Measurements from ENCODE around the gene PDZD4.

PDZD4 gene

DNA sequence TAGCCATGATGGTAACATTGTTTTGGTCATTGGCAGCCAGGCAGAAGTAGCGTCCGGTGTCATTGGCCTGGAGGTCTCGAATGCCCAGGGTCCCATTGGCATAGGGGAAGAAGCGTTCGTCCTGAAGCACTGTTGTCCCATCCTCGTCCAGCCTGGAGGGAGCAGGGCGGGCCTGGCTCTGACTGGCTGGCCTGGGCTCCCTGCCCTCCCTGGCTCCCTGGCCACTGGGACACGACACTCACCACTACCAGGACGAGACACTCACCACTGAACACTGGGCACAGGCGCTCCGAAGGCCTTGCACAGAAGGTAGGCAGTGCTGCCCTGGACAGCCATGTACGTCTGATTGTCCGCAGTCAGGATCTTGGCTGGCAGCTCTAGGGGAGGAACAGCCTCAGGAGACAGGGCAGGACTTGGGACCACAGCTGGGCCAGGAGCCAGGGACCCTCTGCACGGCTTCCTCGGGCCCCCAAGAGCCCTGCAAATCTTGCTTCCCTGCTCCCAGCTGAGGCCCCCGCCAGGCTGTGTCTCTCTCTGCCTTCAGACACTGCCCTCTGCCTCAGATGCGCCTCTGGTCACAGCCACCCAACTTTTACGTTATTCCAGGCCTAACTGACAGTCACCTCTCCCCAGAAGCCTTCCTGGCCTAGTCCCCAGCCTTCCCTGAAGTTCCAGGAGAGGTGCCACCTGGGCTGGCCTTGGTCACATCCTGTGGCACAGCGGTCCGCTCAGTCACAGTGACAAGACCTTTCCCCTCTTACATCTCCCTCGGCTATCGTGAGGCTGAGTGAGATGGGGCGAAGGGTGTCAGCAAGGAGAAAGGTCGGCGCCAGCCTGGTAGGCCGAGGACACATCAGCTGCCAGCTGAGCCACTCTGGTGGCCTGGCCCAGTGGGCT lies 38.5 kb upstream of the PDZD4 start:
- no peak for DNase-seq

DNA sequence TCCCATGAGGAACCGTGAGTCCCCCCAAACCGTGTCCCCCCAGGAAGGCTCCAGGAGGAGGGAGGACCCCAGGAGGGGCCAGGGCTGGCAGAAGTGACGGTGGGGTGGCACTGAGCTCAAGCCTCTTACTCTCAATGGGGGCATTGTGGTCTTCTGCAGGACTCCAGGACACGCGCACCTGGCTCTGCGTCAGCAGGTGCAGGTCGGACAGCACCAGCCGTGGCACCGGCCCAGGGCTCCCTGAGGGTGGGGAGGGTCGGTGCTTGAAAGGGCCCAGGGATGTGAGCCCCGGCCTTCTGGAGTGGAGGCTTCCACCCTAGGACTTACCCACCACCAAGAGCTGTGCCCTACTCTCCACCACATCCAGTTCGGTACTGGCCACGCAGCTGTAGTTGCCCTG lies 37.3 kb upstream of the PDZD4 start:
- DNase-seq = no peak

DNA sequence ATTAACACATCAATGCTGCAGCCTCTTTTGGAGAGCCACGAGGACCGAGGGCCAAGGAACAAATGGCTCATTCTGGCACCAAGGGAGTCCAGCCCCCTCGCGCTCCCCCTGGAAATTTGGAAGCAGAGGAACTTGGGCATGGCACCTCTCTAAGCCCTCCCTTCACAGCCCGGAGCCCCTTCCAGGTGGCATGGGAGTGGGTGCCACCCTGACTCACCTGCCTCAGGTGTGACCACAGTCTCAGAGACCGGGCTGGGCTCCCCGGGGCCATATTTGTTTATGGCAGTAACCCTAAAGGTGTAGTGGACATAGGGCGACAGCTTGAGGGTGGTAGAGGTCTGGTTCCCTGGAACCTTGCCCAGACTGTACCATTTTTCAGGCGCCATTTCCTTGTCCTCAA lies 36.8 kb upstream of the PDZD4 start:
- no peak for DNase-seq

DNA sequence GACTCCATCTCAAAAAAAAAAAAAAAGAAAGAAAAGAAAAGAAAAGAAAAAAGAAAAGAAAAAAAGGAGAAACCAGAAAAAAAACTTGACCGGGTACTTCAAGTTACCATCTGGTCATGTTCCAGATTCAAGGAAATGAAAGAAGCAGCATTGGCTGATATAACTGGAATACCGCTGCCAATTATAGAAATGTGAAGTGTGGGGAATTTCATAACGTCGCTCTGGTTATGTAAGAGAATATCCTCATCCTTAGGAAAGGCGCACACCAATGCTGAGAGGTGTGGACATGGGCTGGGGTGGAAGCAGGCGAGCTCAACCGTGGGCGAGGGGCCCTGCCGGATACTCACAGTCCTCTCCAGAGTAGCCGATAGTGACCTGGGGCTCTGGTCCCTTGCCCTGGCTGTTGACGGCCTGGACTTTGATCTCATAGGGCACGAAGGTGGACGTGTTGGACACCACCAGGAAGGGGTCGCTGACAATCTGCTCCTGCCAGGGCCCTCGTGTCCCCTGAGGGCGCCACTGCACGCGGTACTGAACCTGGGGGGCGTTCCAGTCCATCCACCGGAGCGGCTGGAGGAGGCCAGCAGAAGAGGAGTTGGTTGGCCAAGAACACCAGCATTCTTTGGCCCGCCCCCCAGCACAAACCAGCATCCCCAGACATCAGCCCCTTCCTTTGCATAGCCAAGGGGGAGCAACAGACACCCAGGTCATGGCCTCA lies 36.1 kb upstream of the PDZD4 start:
- no peak for DNase-seq

DNA sequence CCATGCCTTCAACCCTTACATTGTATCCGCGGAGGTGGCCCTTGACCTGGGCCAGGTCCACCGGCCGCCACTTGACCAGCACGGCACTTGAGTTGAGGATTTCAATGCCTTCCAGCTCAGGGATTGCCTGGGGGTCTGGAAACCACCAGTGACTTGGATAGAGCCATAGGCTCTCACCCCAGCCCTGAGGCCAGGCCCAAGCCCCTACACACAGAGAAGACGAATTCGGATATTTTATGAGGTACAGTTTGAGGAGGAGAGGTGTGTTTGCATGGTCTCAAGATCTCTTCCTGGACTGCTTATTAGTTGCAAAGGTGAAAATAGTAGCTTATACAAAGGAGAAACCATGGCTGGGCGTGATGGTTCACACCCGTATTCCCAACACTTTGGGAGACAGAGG lies 35.3 kb upstream of the PDZD4 start:
- no peak for DNase-seq

DNA sequence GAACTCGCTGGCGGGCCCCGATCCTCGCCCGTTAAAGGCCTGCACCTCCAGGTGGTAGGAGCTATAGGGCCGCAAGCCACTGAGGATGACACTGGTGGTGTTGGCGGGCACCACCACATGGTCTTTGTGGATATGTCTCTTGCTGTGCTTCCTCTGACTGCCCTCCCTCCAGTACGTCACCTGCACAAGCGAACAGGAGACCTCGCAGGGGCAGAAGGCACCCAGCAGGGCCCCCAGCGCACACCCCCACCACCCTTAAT lies 34.9 kb upstream of the PDZD4 start:
- no peak for DNase-seq

DNA sequence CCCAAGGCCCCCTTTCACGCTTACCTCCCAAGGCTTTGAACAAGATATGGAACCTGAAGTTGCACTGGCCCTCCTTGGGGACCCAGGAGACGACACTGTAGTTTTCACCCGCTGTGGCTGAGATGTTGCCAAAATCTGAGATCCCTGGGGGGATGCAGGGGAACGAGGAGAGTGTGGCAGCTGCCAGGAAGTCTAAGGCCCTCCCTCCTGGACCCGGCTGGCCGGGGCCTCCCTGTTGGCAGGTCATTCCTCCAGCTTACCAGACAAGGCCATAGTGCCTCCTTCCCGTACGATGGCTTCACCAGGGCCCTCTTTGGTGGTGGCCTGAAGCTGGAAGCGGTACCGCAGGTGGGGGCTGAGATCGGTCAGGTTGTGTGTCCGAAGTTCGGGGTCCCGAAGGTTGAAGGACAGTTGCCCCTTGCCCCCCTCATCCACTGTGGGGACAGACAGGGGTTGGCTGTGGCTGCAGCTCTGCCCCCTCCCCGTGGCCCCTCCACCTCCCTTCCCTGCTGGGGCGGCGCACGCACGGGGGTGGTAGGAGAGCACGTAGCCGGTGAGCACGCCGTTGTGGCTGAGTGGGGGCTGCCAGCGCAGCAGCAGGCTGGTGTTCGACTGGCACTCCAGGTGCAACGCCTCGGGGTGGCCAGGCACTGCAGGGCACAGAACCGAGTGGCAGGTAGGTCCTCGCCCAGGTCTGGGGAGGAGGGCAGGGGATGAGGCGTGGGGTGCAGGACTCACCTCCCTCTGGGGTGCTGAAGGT lies 34.4 kb upstream of the PDZD4 start:
- no peak for DNase-seq

DNA sequence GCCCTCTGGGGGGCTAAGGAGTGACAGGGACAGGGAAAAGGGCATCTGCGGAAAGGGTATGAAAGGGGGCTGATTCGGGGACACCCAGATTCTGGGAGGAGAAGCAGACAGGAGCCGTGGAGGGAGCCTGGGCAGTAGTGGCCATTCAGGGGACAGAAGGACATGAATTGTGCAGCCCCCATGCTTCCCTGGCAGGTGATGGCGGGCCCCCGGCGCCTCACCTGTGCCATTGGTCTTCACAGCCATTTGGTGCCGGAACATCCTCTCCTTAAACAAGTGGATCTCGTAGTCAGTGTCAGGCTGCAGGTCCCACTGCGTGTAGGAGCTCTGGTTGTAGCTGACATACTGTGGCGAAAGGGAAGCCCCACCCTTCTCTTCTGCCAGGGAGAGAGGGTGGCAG lies 33.8 kb upstream of the PDZD4 start:
- DNase-seq = no peak

DNA sequence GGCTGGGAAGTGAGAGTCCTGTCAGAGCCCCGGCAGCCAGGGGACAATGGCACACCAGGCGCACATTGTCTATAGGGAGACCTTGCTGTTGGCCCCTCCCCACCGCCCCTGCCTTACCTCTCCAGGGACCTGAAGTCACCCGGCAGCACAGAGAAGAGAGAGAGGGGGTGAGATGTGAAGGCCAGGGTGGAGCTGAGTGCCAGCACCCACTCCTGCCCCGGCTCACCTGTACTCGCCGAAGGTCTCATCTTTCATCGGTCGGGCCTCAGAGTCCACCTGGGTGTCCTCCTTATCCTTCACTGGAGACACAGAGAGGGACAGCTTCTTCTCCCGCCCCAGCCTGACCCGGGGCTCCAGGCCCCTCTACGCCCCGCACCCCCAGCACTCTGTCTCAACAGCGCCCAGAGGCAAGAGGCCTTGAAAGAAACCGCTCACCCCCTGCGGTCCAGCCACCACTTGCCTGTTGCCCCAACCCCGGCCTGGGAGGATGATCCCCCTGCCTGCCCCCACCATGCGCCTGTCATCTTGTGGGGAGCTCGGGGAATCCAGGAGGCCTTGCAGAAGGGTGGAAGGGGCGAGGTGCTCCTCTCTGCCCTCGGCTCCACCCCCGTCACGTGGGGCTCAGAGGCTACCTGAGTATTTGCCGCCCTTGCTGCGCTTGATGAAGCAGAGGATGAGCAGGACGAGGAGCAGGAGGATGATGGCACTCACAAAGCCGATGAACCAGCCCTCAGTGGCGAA lies 33.1 kb upstream of the PDZD4 start:
- no peak for DNase-seq

DNA sequence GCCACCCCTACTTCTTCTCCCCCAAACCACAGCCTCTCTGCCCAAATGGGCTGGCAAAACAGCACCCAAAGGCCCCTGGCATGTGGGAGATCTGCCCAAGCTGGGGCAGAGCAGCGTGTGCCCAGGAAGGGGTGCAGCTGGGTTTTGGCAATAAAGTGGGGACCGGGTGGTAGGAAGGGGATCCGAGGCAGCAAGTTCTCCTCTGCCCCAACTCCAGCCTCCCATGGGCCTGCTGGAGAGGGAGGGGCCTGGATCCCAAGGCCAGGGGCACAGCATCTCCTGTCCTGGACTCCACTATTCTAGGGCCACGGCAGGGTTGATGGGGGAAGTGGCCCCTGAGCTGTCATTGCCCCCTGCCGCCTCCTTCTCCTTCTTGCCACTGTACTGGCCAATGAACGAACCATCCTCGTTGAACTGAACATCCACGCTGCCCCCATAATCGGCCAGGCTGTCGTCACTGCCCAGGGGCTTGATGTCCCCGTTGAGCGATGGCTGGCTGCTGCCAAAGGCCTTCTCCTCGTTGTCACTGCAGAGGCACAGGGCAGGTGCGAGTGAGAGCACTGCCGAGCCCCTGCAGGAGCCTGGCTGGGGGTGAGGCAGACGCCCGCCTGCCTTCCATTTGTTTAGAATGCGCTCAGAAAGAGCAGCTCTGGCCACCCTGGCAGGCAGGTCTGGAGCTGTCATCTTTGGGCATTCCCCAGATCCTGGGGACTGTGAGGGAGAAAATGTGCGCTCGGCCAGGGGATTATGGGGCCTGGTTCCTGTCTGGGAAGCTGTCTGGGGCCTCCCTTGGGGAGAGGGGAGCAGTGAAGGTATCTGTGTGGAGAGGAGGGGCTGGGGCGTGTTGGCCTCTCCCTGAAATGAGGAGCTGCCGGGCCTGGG lies 32.3 kb upstream of the PDZD4 start:
- DNase-seq = no peak

DNA sequence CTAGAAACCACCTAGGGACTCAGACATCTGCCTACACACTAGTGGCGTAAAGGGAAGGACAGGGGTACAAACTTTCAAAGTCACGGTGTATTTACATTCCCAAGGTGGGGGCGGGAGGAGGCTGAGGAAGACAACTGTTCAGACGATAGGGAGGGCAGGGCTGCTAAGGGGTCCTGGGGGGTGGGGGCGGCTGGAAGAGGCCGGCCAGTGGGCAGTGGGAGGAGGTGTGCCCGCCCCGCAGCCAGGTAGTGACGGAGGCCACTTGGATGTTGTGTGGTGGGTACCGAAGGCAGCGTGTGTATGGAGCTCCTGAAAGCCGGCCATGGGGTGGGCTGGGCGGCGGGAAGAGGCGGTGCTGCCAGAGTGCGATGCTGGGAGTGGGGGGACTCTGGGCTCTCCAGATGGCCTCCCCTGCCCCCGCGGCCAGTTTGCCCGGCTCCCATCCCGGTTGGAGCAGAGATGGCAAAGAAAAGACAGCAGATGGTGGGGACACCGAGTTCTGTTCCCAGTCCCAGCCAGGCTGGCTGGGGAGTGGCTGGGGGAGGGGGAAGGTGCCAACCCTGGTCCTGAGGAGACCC lies 31.5 kb upstream of the PDZD4 start:
- DNase-seq = no peak

DNA sequence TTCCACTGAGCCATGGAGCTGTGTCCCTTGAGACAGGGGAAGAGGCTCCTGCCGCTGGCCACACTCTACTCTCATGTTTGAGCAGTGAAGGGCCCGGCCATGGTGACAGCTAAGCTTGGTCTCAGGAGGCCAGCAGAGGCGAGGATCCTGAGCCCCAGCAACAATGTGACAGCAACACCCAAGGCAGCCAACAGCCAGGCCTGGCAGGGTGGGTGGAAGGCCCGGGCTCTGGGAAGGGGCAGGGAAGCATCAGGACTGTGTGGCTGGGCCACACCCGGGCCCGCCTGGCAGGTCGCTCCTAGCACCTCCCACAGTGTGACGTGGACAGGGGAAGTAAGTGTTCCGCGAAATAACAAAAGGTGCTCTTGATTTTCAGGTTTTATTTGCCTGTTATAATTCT lies 30.8 kb upstream of the PDZD4 start:
- no peak for DNase-seq

DNA sequence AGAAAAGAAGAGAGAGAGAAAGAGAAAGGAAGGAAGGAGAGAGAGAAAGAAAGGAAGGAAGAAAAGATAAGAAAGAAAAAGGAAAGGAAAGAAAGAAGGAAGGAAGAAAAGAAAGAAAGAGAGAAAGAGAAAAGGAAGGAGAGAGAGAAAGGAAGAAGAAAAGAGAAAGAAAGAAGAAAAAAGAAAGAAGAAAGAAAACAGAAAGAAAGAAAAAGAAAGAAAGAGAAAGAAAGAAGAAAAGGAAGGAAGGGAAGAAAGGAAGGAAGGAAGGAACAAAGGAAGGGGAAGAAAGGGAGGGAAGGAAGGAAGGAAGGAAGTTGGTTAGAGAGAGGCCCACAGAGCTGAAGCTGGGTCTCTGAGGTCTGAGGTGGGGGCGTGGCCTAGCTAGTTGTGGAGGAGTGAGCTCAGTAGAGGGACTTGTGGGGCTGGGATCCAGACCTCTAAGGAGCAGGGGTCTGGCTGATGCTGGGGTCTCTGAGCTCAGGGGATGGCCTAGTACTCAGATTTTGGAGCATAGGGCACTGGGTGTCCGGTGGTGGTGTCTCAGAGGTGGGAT lies 27.1 kb upstream of the PDZD4 start:
- DNase-seq = no peak

DNA sequence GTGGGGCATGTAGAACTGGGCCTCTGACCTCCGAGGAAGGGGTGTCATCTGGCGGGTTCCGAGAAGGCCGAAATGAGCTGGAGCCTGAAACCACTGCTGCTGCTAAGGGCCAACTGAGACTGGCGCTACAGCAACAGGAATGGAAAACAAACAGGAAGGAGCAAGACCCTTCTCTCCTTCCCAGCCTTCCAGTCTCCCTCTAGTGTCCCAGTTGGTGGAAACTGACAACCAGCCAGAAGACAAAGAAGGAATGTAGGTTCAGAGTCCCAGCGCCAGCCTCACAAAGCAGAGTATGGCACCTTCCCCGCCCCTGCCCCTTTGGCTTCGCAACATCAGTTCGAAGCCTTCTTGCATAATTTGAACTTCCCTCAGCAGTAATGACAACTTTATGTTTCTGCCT lies 24.4 kb upstream of the PDZD4 start:
- no peak for DNase-seq

DNA sequence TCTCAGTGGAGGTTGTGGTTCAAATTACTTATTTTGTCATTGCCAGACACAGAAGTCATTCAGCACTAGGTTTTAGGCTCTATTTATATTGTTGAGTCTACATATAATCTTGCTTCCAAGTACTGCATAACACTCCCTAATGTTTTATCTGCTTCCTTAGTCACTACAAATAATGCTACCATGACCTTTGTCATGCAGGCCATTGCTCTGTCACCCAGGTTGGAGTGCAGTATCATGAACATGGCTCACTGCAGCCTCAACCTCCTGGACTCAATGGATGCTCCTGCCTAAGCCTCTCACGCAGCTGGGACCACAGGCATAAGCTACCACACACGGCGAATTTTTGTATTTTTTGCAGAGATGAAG lies 23.5 kb upstream of the PDZD4 start:
- no peak for DNase-seq

DNA sequence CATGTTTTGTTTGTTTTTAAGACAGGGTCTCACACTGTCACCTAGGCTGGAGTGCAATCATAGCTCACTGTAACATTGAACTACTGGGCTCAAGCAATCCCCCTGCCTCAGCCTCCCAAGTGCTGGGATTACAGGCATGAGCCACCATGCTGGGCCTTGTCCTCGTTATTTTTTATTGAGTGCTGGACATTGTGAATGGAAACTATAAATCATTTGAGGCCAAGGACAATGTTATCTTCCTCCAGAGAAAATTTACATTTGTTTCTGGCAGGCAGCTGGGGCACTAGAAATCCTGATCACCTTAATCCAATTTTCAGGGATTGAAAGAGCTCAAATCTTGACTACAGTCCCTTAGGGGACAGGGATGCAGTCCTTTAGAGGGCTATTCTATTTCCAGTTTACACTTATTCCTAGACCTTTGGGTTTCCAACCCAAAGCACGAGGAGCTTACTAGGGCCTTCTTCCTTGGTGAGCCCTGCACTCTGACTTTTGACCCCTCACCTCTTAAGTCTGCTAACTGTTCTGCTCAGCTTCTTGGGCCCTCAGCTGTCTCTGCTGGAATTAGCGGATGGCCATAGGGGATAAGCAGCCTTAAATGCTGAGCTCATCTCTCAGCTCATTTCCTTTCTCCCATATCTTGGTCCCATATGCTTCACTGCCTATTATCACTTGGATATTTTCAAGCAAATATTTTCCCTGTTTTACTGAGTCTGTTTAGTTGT lies 23.0 kb upstream of the PDZD4 start:
- no peak for DNase-seq

DNA sequence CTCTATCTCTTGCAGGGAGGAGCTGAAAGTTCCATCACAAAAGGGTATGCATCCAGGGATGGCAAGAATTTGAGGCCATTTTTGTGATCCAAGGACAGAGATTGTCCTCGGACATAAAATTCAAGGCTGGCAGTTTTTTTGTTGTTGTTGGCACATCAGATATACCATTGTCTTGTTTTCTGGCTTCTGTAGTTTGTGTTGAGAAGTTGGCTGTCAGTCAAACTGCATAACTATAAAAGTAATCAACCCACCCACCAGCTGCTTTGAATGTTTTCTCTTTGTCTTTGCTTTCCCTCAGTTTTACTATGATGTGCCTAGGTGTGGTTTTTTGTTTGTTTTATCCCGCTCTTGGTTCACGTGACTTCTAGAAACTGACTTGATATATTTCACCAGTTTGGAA lies 21.6 kb upstream of the PDZD4 start:
- no peak for DNase-seq

DNA sequence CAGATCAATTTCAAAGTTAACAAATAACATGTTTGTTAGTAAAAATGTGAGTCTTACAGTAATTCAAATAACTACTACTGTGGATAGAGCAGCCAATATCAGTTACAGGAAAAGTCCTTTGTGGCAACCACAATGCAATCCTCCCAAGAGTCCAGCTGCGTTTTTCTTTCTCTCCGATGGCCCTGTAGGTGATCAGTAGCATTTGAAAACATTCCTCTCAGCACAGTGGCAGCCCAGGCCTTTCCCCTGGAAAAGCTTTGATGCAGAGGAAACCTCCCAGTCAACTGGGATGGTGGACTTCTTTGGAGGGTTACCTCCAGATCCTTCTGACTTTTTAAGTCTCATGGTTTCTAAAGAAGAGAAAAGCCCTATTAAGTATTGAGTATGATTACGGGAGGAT lies 18.0 kb upstream of the PDZD4 start:
- no peak for DNase-seq

DNA sequence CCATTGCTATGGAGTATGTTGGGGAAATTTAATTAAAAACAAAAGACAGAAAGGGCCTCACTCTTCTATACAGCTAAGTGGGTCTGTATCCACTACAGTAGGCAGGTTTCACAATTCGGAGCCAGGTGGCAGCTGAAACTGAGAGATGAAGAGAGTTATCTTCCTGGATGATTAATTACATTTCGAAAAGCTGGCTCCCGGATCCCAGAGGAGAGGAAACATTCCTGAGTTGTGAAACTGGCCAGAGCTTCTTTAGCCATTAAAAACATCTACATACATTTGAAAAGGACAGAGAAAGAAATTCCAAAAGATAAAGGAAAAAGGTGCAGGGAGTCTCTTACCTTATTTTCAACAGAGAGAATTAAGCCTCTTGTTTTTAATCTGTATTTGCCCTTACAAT lies 15.5 kb upstream of the PDZD4 start:
- no peak for DNase-seq

DNA sequence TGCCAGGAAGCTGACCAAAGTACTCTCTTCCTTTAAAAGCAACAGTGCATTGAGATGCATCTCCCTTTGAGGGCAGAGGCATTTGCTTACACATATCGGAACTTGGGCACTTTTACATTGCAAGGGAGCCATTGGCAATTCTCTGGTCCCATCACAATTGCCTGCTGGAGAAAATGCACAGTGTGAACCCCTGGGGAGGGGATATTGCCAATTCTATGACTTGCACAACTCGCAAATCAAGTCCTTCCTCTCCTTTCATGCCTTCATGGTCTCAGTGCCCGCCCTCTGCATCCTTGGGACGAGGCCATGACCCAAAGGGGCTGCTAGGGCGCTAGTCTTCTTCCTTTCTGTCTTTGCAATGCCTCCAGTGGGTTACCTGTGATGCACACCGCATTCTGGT lies 14.9 kb upstream of the PDZD4 start:
- no peak for DNase-seq

All from fibroblast of skin of back (primary cell).